Heart left ventricle (tissue), 13 donors: ENCODE results near the gene AP4M1.

Source experiments
- POLR2A ChIP-seq, 2 donors: fragments of 450-650 bp; IDR thresholded peaks; one replicate each; pipeline ENCODE4 v1.6.1; 2017; ENCODE audit warnings: antibody characterized with exemption in 2 of 2, mild to moderate bottlenecking in 2 of 2, moderate library complexity in 2 of 2
- TF ChIP-seq, protein P1 (sequence below), 12 donors: fragments of 200-600 bp; sonication (generic) in 4 of 12; IDR thresholded peaks; one replicate each; pipeline versions ENCODE4 v1.5.0 to v1.8.0; 2018 to 2022; ENCODE audit warnings: antibody characterized with exemption in 12 of 12, mild to moderate bottlenecking in 5 of 12
- donor health status: ischemic (EF 13 %, LVEDD 7.1; RV severe dilation, severe dysfunction).
- donor health status: DM: no; HTN: yes; CAD: no.
- donor health status: DM: no; HTN: no; CAD: no.
- donor health status: ischemic (EF 25% LVEDD 6.9; RV normal size, moderate dysfunction).
- donor health status: ischemic (EF 25% LVEDD 5.7; RV mildly dilated, moderate dysfunction).
- donor health status: ischemic (EF 35%, LVEDD 5.7; RV mildly dilated, moderate dysfunction).
- donor health status: nonischemic (EF 11% LVEDD 7.7; RV severe dilation, severe dysfunction).
- donor health status: DM: yes; HTN: yes; CAD: no.
- donor health status: PGD.
- donor health status: ischemic (EF 29% LVEDD 5.4; RV normal size, mild dysfunction).
- donor health status: nonischemic (EF 23%, LVEDD 6.1; RV moderate dilation, normal function).

GRCh38 chr7:100122067-100122466 lies 20.6 kb downstream of the AP4M1 start:
- TF ChIP-seq, protein P1, sequence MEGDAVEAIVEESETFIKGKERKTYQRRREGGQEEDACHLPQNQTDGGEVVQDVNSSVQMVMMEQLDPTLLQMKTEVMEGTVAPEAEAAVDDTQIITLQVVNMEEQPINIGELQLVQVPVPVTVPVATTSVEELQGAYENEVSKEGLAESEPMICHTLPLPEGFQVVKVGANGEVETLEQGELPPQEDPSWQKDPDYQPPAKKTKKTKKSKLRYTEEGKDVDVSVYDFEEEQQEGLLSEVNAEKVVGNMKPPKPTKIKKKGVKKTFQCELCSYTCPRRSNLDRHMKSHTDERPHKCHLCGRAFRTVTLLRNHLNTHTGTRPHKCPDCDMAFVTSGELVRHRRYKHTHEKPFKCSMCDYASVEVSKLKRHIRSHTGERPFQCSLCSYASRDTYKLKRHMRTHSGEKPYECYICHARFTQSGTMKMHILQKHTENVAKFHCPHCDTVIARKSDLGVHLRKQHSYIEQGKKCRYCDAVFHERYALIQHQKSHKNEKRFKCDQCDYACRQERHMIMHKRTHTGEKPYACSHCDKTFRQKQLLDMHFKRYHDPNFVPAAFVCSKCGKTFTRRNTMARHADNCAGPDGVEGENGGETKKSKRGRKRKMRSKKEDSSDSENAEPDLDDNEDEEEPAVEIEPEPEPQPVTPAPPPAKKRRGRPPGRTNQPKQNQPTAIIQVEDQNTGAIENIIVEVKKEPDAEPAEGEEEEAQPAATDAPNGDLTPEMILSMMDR (IDR thresholded peaks at IDR 0.05) = no peak
- TF ChIP-seq POLR2A (IDR thresholded peaks at IDR 0.05) = no peak
